Gastrocnemius medialis (tissue), 4 donors: ENCODE data around the gene DOCK3. TPM values are rescaled to one million over a fixed set of nuclear protein-coding genes. Genes with fewer than 3 reads are reported as not detected.
A peak's percentile ranks its signal among the peaks of the same experiment; 100 is the strongest.

ENCODE experiments used
- ATAC-seq, 2 donors: fragments of 150-250 bp; one replicate each; pipeline ENCODE4 v1.9.1; 2016
- DNase-seq, 2 donors: peaks; one replicate each; pipeline ENCODE4 v3.0.0-alpha.2; 2019
- H3K27ac ChIP-seq, 4 donors: fragments of 200-600 bp; sonication (generic); 1 replicate in 1 of 4; 2 replicates in 3 of 4; pipeline ENCODE4 v1.5.1; 2016 to 2018; ENCODE audit warnings: mild to moderate bottlenecking in 2 of 4, moderate library complexity in 1 of 4
- H3K27me3 ChIP-seq, 3 donors: fragments of 200-600 bp; sonication (generic) in 2 of 3; 1 replicate in 1 of 3; 2 replicates in 2 of 3; pipeline versions ENCODE4 v1.5.1 to v1.6.0; 2016 to 2019; ENCODE audit warnings: mild to moderate bottlenecking in 1 of 3, moderate library complexity in 1 of 3
- H3K36me3 ChIP-seq, 2 donors: fragments of 200-600 bp; sonication (generic) in 1 of 2; one replicate each; pipeline ENCODE4 v1.5.1; 2017 to 2018
- H3K4me1 ChIP-seq, 2 donors: fragments of 200-600 bp; sonication (generic) in 1 of 2; one replicate each; pipeline ENCODE4 v1.5.1; 2016 to 2017; ENCODE audit warnings: mild to moderate bottlenecking in 2 of 2
- H3K4me3 ChIP-seq, 4 donors: fragments of 200-600 bp; sonication (generic) in 3 of 4; 1 replicate in 1 of 4; 2 replicates in 3 of 4; pipeline ENCODE4 v1.5.1; 2016 to 2019; ENCODE audit warnings: mild to moderate bottlenecking in 2 of 4
- H3K9me3 ChIP-seq, 3 donors: fragments of 200-600 bp; sonication (generic) in 2 of 3; 1 replicate in 1 of 3; 2 replicates in 2 of 3; pipeline ENCODE4 v1.5.1; 2016 to 2019
- CTCF ChIP-seq, 5 experiments: fragments of 450-650 bp in 3 of 5; fragments of 200-600 bp in 2 of 5; sonication (generic) in 2 of 5; IDR thresholded peaks in 4 of 5; conservative IDR thresholded peaks in 1 of 5; 1 replicate in 4 of 5; 2 replicates in 1 of 5; pipeline ENCODE4 v1.5.1; 2016 to 2019; ENCODE audit warnings: antibody characterized with exemption in 5 of 5, mild to moderate bottlenecking in 3 of 5, moderate library complexity in 3 of 5
- POLR2A ChIP-seq, 2 donors: fragments of 450-650 bp; IDR thresholded peaks; one replicate each; pipeline ENCODE4 v1.6.1; 2017; ENCODE audit warnings: antibody characterized with exemption in 2 of 2, mild to moderate bottlenecking in 2 of 2, moderate library complexity in 2 of 2
- in situ Hi-C, 4 donors: fragments of 200-750 bp; cut with MboI; loops; one replicate each; pipeline versions ENCODE4 v1.15.0 to v1.8.0; 2017; ENCODE audit warnings: low sequenced_read_pairs in 4 of 4
- intact Hi-C: fragments of 100-400 bp; cut with DNase I; formaldehyde crosslinking; loops from one replicate; pipeline ENCODE4 v1.15.1; 2023; ENCODE audit warnings: low total_unique reads
- total RNA-seq, 4 donors: library from RNA; depleted of rRNA; stranded (reverse); fragments of >200 nt; gene quantifications; one replicate each; pipeline versions ENCODE4 v1.1.0 to v1.2.3, GENCODE V29; 2016

DOCK3 gene
- total RNA-seq, 4 donors from 2014 or later: 0.61 to 3.1 (median 0.73) TPM

- no peaks in the 10 kb centered on the region for H3K9me3 ChIP-seq
- peaks cover 24 to 27% of the 10 kb centered on the region in 2 donors for H3K4me1 ChIP-seq
- H3K36me3 ChIP-seq: peaks cover 0 to 50% of the 10 kb centered on the region in 2 donors
- DNase-seq: no peak
- in situ Hi-C loops (no loop called here), intact Hi-C loops (no loop called here)
- no peaks in the 10 kb centered on the region for H3K27me3 ChIP-seq
- ATAC-seq: no peak
- peak overlapping the region; percentile 59 to 74 (median 69) for H3K27ac ChIP-seq
- no peak for TF ChIP-seq POLR2A (IDR thresholded peaks at IDR 0.05)
- TF ChIP-seq CTCF (IDR thresholded peaks at IDR 0.05 in 4 of 5, conservative IDR thresholded peaks at IDR 0.05 in 1 of 5): no peak
- no peak overlapping the region for H3K4me3 ChIP-seq
Measured at GRCh38 chr3:50648944-50649343, 25.8 kb upstream of the DOCK3 start.

- H3K27me3 ChIP-seq: no peaks in the 10 kb centered on the region
Measured at GRCh38 chr3:50649451-50649931, 25.2 kb upstream of the DOCK3 start.

GRCh38 chr3:50650018-50650417 lies 24.7 kb upstream of the DOCK3 start:
- no peak for TF ChIP-seq CTCF (IDR thresholded peaks at IDR 0.05 in 4 of 5, conservative IDR thresholded peaks at IDR 0.05 in 1 of 5)
- TF ChIP-seq POLR2A (IDR thresholded peaks at IDR 0.05): no peak
- in situ Hi-C loops (no loop called here), intact Hi-C loops (no loop called here)
- H3K4me1 ChIP-seq: peaks cover 27 to 29% of the 10 kb centered on the region in 2 donors
- peaks cover 0 to 39% of the 10 kb centered on the region in 2 donors for H3K36me3 ChIP-seq
- DNase-seq: no peak
- no peak overlapping the region for H3K4me3 ChIP-seq
- no peaks in the 10 kb centered on the region for H3K27me3 ChIP-seq
- ATAC-seq: no peak
- H3K27ac ChIP-seq: peak overlapping the region; percentile 59 to 74 (median 69)
- no peaks in the 10 kb centered on the region for H3K9me3 ChIP-seq

More at GRCh38 chr3:50649451-50649931, 25.2 kb upstream of the DOCK3 start:
- ATAC-seq (peak in 1 of 2 donors; percentile 5), DNase-seq (peak in 1 of 2 donors; percentile 55)
- in situ Hi-C loops (no loop called here), intact Hi-C loops (no loop called here)
- Histone ChIP-seq H3K4me3 (no peak overlapping the region), H3K27ac (peak overlapping the region; percentile 59 to 74 (median 69)), H3K4me1 (peaks cover 24 to 27% of the 10 kb centered on the region in 2 donors), H3K9me3 (no peaks in the 10 kb centered on the region), H3K36me3 (peaks cover 0 to 45% of the 10 kb centered on the region in 2 donors)
- no peak for TF ChIP-seq POLR2A (IDR thresholded peaks at IDR 0.05)
- TF ChIP-seq CTCF (IDR thresholded peaks at IDR 0.05 in 4 of 5, conservative IDR thresholded peaks at IDR 0.05 in 1 of 5): no peak

- in situ Hi-C loops (no loop called here), intact Hi-C loops (no loop called here)
- Histone ChIP-seq H3K4me3 (no peak overlapping the region), H3K36me3 (peaks cover 0 to 25% of the 10 kb centered on the region in 2 donors), H3K4me1 (peaks cover 27 to 33% of the 10 kb centered on the region in 2 donors), H3K27ac (peak overlapping the region; percentile 54 to 74 (median 69)), H3K9me3 (no peaks in the 10 kb centered on the region), H3K27me3 (no peaks in the 10 kb centered on the region)
- TF ChIP-seq POLR2A (IDR thresholded peaks at IDR 0.05) (no peak), CTCF (IDR thresholded peaks at IDR 0.05 in 4 of 5, conservative IDR thresholded peaks at IDR 0.05 in 1 of 5) (no peak)
- ATAC-seq: peak in 1 of 2 donors; percentile 7
- peak in 1 of 2 donors; percentile 57 for DNase-seq
Measured at GRCh38 chr3:50651445-50651844, 23.3 kb upstream of the DOCK3 start.
